Mesothelial cell of epicardium (in vitro differentiated cells): Measurements from ENCODE around the gene PAM16. TPM values are rescaled to one million over a fixed set of nuclear protein-coding genes. Genes with fewer than 3 reads are reported as not detected.
A peak's percentile ranks its signal among the peaks of the same experiment; 100 is the strongest.

Experiments used
- DNase-seq, 2 experiments: peaks; one replicate each; pipeline ENCODE4 v3.0.0; 2021; ENCODE audit warnings: low spot score in 2 of 2; ENCODE audit not compliant: unreplicated experiment in 2 of 2
- H3K27ac Mint-ChIP-seq: 2 replicates; pipeline ENCODE4 v1.8.0; 2021; ENCODE audit warnings: mixed read lengths
- H3K27me3 Mint-ChIP-seq: 2 replicates; pipeline ENCODE4 v1.8.0; 2021; ENCODE audit warnings: low read depth, mixed read lengths
- H3K36me3 Mint-ChIP-seq: 2 replicates; pipeline ENCODE4 v1.8.0; 2021; ENCODE audit warnings: mixed read lengths
- H3K4me1 Mint-ChIP-seq: 2 replicates; pipeline ENCODE4 v1.8.0; 2021; ENCODE audit warnings: mixed read lengths
- H3K4me3 Mint-ChIP-seq: 2 replicates; pipeline ENCODE4 v1.8.0; 2021; ENCODE audit warnings: mild to moderate bottlenecking, moderate library complexity, mixed read lengths
- H3K9me3 Mint-ChIP-seq: 2 replicates; pipeline ENCODE4 v1.8.0; 2021; ENCODE audit warnings: mixed read lengths
- total RNA-seq: library from RNA; stranded (reverse); gene quantifications from 3 replicates; pipeline ENCODE4 v1.2.1, GENCODE V29; 2021
- TF ChIP-seq, protein P1 (sequence below): fragments of 200-600 bp; sonication (generic); IDR thresholded peaks from one replicate; pipeline ENCODE4 v1.5.0; 2021; ENCODE audit warnings: antibody characterized with exemption; ENCODE audit not compliant: unreplicated experiment

Gene PAM16
- total RNA-seq, 1 donor from 2014 or later = 35.6 TPM

DNA sequence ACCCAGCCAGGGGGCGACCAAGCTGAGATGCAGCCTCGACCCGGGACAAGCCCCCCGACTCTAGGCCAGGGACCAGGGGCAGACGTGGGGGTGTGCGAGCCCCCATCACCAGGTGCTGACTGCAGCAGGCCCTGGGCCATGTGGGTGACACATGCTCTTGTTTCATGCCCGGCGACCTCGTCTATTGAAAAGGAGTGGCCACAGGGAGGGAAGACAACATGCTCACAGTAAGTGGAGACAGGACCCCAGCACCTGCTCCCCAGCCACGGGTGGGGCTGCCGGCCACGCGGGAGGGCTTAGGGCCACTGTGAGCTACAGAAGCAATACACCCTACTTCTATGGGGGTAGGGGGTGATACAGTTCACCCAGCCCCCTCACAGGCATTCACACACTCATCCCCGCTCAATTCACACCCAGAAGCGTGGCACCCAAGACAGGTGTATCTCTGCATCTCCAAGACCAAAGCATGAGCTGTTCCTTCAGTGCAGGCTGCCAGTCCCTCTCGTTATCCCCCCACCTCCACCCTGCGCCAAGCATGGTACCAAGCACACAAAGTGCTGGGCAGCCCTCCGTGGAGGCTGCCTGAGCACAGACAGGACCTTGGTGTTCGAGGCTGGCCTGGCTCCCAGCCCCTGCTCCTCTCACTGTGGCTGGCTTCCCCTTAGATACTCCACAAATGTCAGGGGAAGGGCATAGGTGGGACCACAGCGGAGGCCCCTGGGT lies 34.1 kb upstream of the PAM16 start:
- H3K27me3 Mint-ChIP-seq = no peaks in the 10 kb centered on the region
- H3K27ac Mint-ChIP-seq = peak overlapping the region; percentile 76
- DNase-seq = no peak
- H3K36me3 Mint-ChIP-seq = peaks cover 2% of the 10 kb centered on the region
- peaks cover 39% of the 10 kb centered on the region for H3K4me1 Mint-ChIP-seq
- no peaks in the 10 kb centered on the region for H3K9me3 Mint-ChIP-seq
- TF ChIP-seq, protein P1, sequence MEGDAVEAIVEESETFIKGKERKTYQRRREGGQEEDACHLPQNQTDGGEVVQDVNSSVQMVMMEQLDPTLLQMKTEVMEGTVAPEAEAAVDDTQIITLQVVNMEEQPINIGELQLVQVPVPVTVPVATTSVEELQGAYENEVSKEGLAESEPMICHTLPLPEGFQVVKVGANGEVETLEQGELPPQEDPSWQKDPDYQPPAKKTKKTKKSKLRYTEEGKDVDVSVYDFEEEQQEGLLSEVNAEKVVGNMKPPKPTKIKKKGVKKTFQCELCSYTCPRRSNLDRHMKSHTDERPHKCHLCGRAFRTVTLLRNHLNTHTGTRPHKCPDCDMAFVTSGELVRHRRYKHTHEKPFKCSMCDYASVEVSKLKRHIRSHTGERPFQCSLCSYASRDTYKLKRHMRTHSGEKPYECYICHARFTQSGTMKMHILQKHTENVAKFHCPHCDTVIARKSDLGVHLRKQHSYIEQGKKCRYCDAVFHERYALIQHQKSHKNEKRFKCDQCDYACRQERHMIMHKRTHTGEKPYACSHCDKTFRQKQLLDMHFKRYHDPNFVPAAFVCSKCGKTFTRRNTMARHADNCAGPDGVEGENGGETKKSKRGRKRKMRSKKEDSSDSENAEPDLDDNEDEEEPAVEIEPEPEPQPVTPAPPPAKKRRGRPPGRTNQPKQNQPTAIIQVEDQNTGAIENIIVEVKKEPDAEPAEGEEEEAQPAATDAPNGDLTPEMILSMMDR = no peak
- no peak overlapping the region for H3K4me3 Mint-ChIP-seq

DNA sequence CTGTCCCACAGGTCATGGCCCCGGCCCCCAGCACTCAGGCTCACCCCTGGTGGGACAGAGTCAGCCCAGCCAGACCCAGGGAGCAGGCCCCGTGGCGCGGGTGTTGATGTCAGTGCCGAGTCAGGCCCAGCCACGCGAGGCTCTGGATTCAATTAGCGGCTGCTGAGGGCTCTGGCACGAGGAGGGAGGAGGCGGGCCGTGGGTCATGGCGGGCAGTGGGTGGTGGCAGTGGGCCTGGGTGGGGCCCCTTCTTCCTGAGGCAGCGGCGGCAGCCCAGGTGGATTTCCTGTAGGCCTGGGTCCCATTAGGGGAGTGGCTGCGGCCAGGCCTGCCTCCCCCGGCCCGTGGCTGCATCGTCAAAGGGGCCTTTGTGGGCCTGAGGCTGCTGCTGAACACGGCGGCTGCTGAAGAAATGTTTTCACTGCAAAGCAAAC lies 33.4 kb upstream of the PAM16 start:
- no peak for DNase-seq
- Mint-ChIP-seq H3K4me3 (no peak overlapping the region), H3K27ac (peak overlapping the region; percentile 76), H3K27me3 (no peaks in the 10 kb centered on the region), H3K36me3 (peaks cover 2% of the 10 kb centered on the region), H3K4me1 (peaks cover 35% of the 10 kb centered on the region), H3K9me3 (no peaks in the 10 kb centered on the region)
- TF ChIP-seq, protein P1 = no peak

DNA sequence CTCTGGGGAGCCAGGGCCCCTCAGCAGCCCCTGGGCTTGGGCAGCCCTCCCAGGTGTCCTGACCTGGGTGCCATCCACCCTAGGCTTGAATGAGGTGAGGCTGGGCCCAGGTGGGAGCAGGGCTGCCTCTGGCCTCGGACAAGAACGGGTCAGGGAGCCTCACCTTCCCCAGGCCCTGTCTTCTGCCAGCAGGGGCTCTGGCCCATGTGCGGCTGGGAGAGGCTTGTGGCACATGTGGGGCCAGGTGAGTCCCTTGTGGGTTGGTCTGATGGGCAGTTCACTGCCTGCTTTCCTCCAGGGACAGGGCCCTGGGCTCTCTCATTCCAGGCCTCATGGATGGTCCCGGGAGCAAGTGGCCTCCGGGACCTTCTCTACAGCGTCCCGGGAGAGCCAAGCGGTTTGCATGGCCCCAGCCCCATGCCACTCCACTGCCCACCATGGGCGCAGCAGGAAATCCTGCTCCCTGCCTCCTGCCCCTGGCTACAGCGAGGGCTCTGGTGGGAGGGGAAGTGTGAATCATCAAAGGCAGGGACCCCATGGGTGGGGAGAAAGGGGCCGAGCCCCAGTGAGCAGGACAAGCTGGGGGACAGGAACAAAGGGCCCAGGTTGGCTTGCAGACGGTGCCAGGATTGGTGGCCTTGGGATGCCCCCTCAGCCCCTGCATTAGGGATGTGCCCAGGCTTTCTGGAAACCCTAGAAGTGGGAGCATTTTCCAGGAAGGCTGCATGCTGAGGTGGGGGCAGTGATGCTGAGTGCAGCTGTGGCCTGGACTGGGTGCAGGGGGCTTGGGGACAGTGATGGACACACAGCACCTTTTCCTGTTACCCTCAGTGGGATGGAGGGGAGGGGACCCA lies 32.7 kb upstream of the PAM16 start:
- H3K27me3 Mint-ChIP-seq = no peaks in the 10 kb centered on the region
- peak overlapping the region; percentile 76 for H3K27ac Mint-ChIP-seq
- TF ChIP-seq, protein P1 = no peak
- peaks cover 28% of the 10 kb centered on the region for H3K4me1 Mint-ChIP-seq
- no peaks in the 10 kb centered on the region for H3K9me3 Mint-ChIP-seq
- no peak for DNase-seq
- peaks cover 2% of the 10 kb centered on the region for H3K36me3 Mint-ChIP-seq
- H3K4me3 Mint-ChIP-seq = no peak overlapping the region

DNA sequence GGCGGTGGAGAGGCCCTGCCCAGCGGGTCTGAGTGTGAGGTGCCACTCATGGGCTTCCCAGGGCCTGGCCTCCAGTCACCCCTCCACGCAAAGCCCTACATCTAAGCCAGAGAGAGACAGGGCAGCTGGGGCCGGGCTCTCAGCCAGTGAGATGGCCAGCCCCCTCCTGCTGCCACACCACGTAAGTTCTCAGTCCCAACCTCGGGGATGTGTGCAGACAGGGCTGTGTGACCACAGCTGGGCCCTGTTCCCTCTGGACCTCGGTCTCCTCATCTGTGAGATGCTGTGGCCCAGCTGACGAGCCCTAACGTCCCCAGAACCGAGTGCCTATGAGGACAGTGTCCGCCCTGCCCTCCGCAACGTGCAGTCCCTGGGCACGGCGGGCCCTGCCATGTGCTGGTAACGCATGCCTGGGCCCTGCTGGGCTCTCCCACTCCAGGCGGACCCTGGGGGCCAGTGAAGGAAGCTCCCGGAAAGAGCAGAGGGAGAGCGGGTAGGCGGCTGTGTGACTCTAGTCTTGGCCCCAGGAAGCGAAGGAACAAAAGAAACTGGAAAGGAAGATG lies 31.8 kb upstream of the PAM16 start:
- H3K27ac Mint-ChIP-seq = peak overlapping the region; percentile 25
- no peaks in the 10 kb centered on the region for H3K27me3 Mint-ChIP-seq
- peaks cover 28% of the 10 kb centered on the region for H3K4me1 Mint-ChIP-seq
- TF ChIP-seq, protein P1 = no peak
- no peak overlapping the region for H3K4me3 Mint-ChIP-seq
- peaks cover 2% of the 10 kb centered on the region for H3K36me3 Mint-ChIP-seq
- no peak for DNase-seq
- H3K9me3 Mint-ChIP-seq = no peaks in the 10 kb centered on the region

DNA sequence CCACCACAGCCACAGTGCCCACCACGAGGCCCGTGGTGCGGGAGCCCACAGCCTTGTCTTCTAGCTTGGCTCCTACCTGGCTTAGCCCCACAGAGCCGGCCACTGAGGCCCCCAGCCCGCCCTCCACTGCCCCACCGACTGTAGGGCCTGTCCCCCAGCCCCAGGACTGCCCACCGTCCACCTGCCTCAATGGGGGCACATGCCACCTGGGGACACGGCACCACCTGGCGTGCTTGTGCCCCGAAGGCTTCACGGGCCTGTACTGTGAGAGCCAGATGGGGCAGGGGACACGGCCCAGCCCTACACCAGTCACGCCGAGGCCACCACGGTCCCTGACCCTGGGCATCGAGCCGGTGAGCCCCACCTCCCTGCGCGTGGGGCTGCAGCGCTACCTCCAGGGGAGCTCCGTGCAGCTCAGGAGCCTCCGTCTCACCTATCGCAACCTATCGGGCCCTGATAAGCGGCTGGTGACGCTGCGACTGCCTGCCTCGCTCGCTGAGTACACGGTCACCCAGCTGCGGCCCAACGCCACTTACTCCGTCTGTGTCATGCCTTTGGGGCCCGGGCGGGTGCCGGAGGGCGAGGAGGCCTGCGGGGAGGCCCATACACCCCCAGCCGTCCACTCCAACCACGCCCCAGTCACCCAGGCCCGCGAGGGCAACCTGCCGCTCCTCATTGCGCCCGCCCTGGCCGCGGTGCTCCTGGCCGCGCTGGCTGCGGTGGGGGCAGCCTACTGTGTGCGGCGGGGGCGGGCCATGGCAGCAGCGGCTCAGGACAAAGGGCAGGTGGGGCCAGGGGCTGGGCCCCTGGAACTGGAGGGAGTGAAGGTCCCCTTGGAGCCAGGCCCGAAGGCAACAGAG lies 31.0 kb upstream of the PAM16 start:
- H3K27me3 Mint-ChIP-seq = no peaks in the 10 kb centered on the region
- H3K4me1 Mint-ChIP-seq = peaks cover 29% of the 10 kb centered on the region
- no peak overlapping the region for H3K27ac Mint-ChIP-seq
- H3K4me3 Mint-ChIP-seq = no peak overlapping the region
- no peak for DNase-seq
- H3K9me3 Mint-ChIP-seq = no peaks in the 10 kb centered on the region
- TF ChIP-seq, protein P1 = no peak
- peaks cover 2% of the 10 kb centered on the region for H3K36me3 Mint-ChIP-seq
